ENCODE data around the gene SLC35F1. TPM values are rescaled to one million over a fixed set of nuclear protein-coding genes. Genes with fewer than 3 reads are reported as not detected.

Gene SLC35F1
- total RNA-seq, 2 donors from 2014 or later = not detected

GRCh38 chr6:118356686-118357085 is 449.6 kb downstream of the SLC35F1 start:
- no peaks in the 10 kb centered on the region for H3K36me3 Mint-ChIP-seq
- H3K4me3 Mint-ChIP-seq = no peak overlapping the region
- H3K4me1 Mint-ChIP-seq (ENCODE audit: low read depth in 2 of 2) = no peaks in the 10 kb centered on the region
- no peak overlapping the region for H3K27ac Mint-ChIP-seq
- no peaks in the 10 kb centered on the region for H3K9me3 Mint-ChIP-seq
- ATAC-seq (no peak), DNase-seq (ENCODE audit: low spot score) (no peak)
- peaks cover 6 to 24% of the 10 kb centered on the region in 2 donors for H3K27me3 Mint-ChIP-seq

Other genes starting within 250 kb of the SLC35F1 start
- gene NUS1, start 231.8 kb upstream of the SLC35F1 start, total RNA-seq = 10 to 100 TPM; 52.7 to 59.1 TPM

Measured in natural killer cell treated with Interleukin-12 subunit alpha and Interleukin-12 subunit beta and Interleukin-15 and Interleukin-18, amount 100 ng/mL, for 72 hours (primary cell).